GM10248 (cell line): Measurements from ENCODE around the gene MCOLN1.
A peak's percentile ranks its signal among the peaks of the same experiment; 100 is the strongest.

Source experiments
- CTCF ChIA-PET: fragments of 300-600 bp; sonication (Branson Sonifier 250); formaldehyde crosslinking; extraction: SDS; loops from one replicate; lab custom pipeline; 2021; ENCODE audit warnings: antibody characterized with exemption; lab: Yijun Ruan, JAX
- POLR2A ChIA-PET: fragments of 350-650 bp; sonication (Branson Sonifier 250); formaldehyde crosslinking; extraction: SDS; loops from one replicate; lab custom pipeline; 2020; ENCODE audit warnings: antibody characterized with exemption; lab: Yijun Ruan, JAX
- DNase-seq: peaks from one replicate; pipeline ENCODE4 v3.0.0; 2012; ENCODE audit errors: extremely low spot score
- TF ChIP-seq, protein P1 (sequence below): IDR thresholded peaks from 2 replicates; pipeline ENCODE4 v1.5.1; 2012; ENCODE audit warnings: mild to moderate bottlenecking, low read depth; ENCODE audit errors: extremely low read depth, missing control alignments, control extremely low read depth

The MCOLN1 gene

DNA sequence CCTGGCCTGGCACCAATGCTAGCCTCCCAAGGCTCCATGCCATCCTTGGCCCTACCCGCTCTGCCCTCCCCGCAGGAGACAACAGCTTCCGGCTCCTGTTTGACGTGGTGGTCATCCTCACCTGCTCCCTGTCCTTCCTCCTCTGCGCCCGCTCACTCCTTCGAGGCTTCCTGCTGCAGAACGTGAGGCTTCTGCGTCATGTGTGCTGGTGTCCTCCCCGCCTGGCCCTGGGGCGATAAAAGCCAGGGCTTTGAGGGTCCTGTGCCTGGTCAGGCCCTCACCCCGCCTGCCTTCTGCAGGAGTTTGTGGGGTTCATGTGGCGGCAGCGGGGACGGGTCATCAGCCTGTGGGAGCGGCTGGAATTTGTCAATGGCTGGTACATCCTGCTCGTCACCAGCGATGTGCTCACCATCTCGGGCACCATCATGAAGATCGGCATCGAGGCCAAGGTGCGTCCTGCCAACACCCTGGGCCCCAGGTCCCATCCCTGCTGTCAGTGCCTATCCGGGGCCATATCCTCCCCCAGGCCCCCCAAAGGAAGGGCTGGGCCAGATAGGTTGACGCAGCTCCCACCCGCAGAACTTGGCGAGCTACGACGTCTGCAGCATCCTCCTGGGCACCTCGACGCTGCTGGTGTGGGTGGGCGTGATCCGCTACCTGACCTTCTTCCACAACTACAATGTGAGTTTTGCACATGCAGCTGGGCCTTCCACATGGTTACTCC lies 6.3 kb downstream of the MCOLN1 start:
- no peak for DNase-seq
- POLR2A ChIA-PET: no interaction called here
- TF ChIP-seq, protein P1, sequence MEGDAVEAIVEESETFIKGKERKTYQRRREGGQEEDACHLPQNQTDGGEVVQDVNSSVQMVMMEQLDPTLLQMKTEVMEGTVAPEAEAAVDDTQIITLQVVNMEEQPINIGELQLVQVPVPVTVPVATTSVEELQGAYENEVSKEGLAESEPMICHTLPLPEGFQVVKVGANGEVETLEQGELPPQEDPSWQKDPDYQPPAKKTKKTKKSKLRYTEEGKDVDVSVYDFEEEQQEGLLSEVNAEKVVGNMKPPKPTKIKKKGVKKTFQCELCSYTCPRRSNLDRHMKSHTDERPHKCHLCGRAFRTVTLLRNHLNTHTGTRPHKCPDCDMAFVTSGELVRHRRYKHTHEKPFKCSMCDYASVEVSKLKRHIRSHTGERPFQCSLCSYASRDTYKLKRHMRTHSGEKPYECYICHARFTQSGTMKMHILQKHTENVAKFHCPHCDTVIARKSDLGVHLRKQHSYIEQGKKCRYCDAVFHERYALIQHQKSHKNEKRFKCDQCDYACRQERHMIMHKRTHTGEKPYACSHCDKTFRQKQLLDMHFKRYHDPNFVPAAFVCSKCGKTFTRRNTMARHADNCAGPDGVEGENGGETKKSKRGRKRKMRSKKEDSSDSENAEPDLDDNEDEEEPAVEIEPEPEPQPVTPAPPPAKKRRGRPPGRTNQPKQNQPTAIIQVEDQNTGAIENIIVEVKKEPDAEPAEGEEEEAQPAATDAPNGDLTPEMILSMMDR: no peak
- CTCF ChIA-PET: no interaction called here

DNA sequence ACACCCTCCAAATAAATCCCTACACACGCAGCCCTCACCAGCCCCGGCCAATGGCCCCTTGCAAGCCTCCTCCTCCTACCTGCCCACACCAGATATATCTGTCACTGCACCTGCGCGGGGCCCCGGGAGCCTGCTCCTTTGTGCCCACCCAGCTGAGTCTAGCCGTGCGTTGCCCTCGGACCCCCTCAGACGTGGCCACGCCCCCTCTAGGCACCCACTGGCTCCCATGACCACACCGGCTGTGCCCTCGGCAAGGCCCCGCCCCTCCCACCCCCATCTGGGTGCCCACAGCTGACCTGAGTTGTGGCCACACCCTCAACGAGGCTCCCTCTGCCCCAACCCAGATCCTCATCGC lies 6.8 kb downstream of the MCOLN1 start:
- POLR2A ChIA-PET: no interaction called here
- DNase-seq: no peak
- TF ChIP-seq, protein P1: no peak
- CTCF ChIA-PET: no interaction called here

DNA sequence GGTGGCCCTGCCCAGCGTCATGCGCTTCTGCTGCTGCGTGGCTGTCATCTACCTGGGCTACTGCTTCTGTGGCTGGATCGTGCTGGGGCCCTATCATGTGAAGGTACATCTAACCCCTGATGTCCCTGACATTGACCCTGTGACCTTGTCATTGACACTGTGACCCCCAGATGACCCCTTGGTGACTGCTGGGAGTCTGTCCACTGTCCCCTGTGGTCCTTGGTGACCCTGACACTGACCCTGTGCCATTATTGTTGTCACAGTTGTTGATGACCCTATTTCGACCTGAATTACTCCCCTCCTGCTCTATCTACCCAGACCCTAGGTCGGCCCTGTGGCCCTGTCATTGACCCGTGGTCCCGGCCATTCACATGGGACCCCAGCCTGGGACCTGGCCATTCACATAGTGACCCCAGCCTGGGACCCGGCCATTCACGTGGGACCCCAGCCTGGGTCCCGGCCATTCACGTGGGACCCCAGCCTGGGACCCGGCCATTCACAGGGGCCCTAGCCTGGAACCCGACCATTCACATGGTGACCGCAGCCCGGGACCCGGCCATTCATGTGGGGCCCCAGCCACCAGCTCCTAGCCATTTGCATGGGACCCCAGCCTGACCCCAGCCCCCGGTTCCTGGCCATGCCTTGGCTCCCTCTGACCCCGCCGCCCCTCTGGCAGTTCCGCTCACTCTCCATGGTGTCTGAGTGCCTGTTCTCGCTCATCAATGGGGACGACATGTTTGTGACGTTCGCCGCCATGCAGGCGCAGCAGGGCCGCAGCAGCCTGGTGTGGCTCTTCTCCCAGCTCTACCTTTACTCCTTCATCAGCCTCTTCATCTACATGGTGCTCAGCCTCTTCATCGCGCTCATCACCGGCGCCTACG lies 7.4 kb downstream of the MCOLN1 start:
- ChIA-PET CTCF (interaction anchor here (2.0 kb wide), 1 partner anchor 38 kb away, joined by 4 read pairs; no protein-coding TSS in a partner anchor), POLR2A (no interaction called here)
- TF ChIP-seq, protein P1: no peak
- no peak for DNase-seq

DNA sequence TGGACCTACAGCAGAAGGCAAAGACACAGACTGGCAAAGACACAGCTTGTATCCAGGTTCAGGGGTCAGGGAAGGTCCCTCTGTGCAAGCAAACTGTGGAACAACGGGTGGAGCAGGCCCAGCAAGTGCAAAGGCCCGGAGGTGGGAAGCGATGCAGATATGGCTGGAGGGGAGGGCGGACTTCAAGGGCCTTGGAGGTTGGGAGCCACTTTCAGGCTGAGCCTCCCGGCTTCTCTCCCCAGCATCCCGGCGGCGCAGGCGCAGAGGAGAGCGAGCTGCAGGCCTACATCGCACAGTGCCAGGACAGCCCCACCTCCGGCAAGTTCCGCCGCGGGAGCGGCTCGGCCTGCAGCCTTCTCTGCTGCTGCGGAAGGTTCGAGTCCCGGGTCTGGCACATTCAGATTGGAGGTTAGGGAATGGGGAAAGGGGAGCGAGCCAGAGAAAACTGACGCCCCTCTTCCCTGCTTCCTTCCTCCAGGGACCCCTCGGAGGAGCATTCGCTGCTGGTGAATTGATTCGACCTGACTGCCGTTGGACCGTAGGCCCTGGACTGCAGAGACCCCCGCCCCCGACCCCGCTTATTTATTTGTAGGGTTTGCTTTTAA lies 11.0 kb downstream of the MCOLN1 start:
- DNase-seq: no peak
- POLR2A ChIA-PET: interaction anchor here (3.5 kb wide), 1 partner anchor 10 kb away, joined by 16 read pairs; the partner anchor contains the start of gene MCOLN1
- CTCF ChIA-PET: no interaction called here
- TF ChIP-seq, protein P1: no peak

DNA sequence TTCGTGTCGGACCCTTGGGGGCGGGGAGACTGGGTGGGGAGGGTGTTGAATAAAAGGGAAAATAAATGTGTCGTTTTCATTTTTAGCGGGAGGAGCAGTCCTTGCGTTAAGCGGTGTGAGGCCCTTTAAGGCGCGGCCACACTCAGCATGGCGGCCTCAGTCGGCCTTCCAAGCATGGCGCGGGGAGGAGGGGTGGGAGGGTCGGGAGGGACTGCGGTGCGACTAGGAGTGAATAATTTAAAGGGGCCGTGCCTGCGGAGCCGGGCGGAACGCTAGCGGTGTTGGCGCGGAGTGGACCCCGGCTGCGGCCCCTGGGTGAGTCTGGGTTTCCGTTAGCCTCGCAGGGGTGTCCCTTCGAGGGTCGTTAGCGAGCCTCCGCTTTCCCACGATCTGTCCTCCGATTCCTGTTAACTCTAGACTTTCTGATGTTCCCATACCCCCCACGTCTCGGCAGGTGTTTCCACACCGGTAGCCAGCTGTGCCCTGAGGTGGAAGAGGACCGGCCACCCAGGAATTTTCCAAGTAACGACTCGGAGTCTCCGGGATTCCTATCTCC lies 11.6 kb downstream of the MCOLN1 start:
- POLR2A ChIA-PET: interaction anchor here (3.5 kb wide), 1 partner anchor 11 kb away, joined by 16 read pairs; the partner anchor contains the start of gene MCOLN1
- DNase-seq: peak; percentile 94
- CTCF ChIA-PET: interaction anchor here (1.0 to 1.1 kb wide), 2 partner anchors 34 to 266 kb away, joined by 3 read pairs; no protein-coding TSS in a partner anchor
- TF ChIP-seq, protein P1: no peak
